ENCODE data around the gene UPK3A.
A peak's percentile ranks its signal among the peaks of the same experiment; 100 is the strongest.
"Not testable (repeated sequence)": the region's sequence is repeated elsewhere in the genome, so short reads cannot be mapped to it uniquely, and the experiment has no call there.

Gene UPK3A

GRCh38 chr22:45310331-45310976 lies 25.7 kb downstream of the UPK3A start:
- DNase-seq, result no peak

- DNase-seq, result no peak
These were observed 26.3 kb downstream of the UPK3A start for GRCh38 chr22:45310977-45311531.

GRCh38 chr22:45312415-45312814 lies 27.7 kb downstream of the UPK3A start:
- DNase-seq, result no peak

- DNase-seq, result peak; percentile 79
These were observed 28.1 kb downstream of the UPK3A start for GRCh38 chr22:45312856-45313255.

- no peak for DNase-seq
These were observed 29.4 kb downstream of the UPK3A start for GRCh38 chr22:45314054-45314721.

- no peak for DNase-seq
These were observed 30.0 kb downstream of the UPK3A start for GRCh38 chr22:45314786-45315185.

GRCh38 chr22:45316796-45317526 lies 32.2 kb downstream of the UPK3A start:
- no peak for DNase-seq

GRCh38 chr22:45317551-45318167 lies 32.9 kb downstream of the UPK3A start:
- DNase-seq, result peak; percentile 78

- DNase-seq, result no peak
These were observed 33.4 kb downstream of the UPK3A start for GRCh38 chr22:45318168-45318557.

- no peak for DNase-seq
These were observed 34.0 kb downstream of the UPK3A start for GRCh38 chr22:45318558-45319323.

GRCh38 chr22:45319324-45319685 lies 34.6 kb downstream of the UPK3A start:
- DNase-seq, result no peak

- DNase-seq, result no peak
These were observed 35.7 kb downstream of the UPK3A start for GRCh38 chr22:45320357-45320976.

GRCh38 chr22:45321827-45322226 lies 37.1 kb downstream of the UPK3A start:
- DNase-seq, result no peak

- no peak for DNase-seq
These were observed 38.2 kb downstream of the UPK3A start for GRCh38 chr22:45322873-45323525.

- no peak for DNase-seq
These were observed 38.9 kb downstream of the UPK3A start for GRCh38 chr22:45323695-45324094.

GRCh38 chr22:45324311-45324711 lies 39.6 kb downstream of the UPK3A start:
- no peak for DNase-seq

- DNase-seq, result not testable (repeated sequence)
These were observed 43.5 kb downstream of the UPK3A start for GRCh38 chr22:45328261-45328660.

- no peak for DNase-seq
These were observed 44.2 kb downstream of the UPK3A start for GRCh38 chr22:45328822-45329529.

- DNase-seq, result no peak
These were observed 44.8 kb downstream of the UPK3A start for GRCh38 chr22:45329530-45329936.

- DNase-seq, result no peak
These were observed 45.8 kb downstream of the UPK3A start for GRCh38 chr22:45330548-45330947.

GRCh38 chr22:45331486-45331885 lies 46.7 kb downstream of the UPK3A start:
- no peak for DNase-seq
